ENCODE data around the gene BTBD16.

BTBD16 gene

DNA sequence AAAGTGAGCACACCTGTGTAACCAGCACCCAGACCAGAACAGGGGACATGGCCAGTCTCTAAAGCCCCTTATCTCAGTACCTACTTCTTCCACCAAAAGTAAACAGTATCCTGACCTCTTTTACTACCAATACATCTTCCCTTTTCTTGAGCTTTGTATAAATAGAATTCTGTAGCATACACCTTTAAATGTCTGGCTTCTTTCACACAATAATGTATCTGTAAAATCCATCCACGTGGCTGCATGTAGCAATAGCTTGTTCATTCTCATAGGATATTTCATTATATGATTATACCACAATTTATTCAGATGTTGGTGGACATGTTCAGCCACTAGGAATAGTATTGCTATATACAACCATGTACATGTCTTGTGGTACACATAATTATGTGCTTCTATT lies 40.6 kb downstream of the BTBD16 start:
- no peak for DNase-seq (ENCODE audit: low read depth)

GRCh38 chr10:122316224-122316884 lies 45.3 kb downstream of the BTBD16 start:
- no peak for DNase-seq (ENCODE audit: low read depth)

- DNase-seq (ENCODE audit: low read depth) = no peak
Measured at GRCh38 chr10:122321960-122322359, 50.9 kb downstream of the BTBD16 start.

GRCh38 chr10:122323189-122323588 lies 52.1 kb downstream of the BTBD16 start:
- DNase-seq (ENCODE audit: low read depth) = no peak

- no peak for DNase-seq (ENCODE audit: low read depth)
Measured at GRCh38 chr10:122323941-122324675, 53.0 kb downstream of the BTBD16 start.

DNA sequence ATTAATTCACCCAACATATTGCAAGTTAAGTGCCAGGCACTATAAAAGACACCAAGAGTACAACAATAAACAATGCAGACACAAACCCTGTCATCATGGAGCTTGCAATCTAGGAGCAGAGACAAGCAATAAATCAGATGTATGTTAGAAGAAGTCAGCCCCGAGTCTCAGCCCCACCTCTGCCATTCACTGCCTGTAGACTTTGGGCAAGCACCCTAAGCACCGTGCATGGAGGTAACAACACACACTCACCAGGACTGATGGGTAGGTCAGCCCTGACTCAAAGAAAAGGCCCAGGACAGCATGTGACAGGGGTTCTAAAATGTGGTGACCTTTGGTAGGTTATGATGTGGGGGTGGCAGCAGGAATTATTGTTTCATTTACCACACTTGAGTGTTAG lies 54.1 kb downstream of the BTBD16 start:
- DNase-seq (ENCODE audit: low read depth) = no peak

DNA sequence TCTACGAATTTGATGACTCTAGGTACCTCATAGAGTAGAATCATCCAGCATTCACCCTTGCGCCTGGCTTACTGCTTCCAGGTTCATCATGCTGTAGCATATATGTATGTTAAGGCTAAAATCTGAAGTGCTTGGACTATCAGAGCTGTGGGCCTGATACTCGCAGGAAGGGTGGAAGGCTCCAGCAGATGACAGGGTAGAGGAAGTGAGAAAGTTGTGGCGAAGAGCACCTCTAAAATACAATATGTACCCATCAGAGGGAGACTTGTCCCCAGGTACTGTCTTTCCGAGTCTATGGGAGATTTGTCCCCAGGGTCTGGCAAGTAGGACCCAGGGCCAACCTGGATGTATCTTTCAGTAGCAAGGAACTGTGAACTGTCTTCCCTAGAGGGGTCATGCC lies 55.3 kb downstream of the BTBD16 start:
- DNase-seq (ENCODE audit: low read depth) = no peak

GRCh38 chr10:122326806-122327205 lies 55.7 kb downstream of the BTBD16 start:
- no peak for DNase-seq (ENCODE audit: low read depth)

- DNase-seq (ENCODE audit: low read depth) = no peak
Measured at GRCh38 chr10:122327237-122328206, 56.4 kb downstream of the BTBD16 start.

- DNase-seq (ENCODE audit: low read depth) = no peak
Measured at GRCh38 chr10:122328676-122329075, 57.6 kb downstream of the BTBD16 start.

- no peak for DNase-seq (ENCODE audit: low read depth)
Measured at GRCh38 chr10:122329416-122329815, 58.3 kb downstream of the BTBD16 start.

DNA sequence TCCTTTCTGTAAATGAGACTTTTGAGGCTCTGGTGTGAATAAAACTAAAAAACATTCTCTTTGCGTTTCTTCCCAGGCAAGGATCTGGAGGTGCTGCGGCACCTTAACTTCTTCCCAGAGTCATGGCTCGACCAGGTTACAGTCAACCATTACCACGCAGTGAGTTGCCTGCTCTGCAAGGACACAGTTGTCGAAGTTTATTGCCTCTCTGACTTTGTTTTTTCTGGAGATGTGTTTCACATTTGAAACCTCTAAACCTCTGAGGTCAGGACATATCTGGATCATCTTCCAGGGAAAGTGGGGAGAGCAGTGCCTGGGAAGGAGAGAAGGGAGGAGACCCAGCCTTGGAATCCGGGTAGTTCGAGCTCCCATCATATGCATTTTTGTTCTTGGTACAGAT lies 60.0 kb downstream of the BTBD16 start:
- no peak for DNase-seq (ENCODE audit: low read depth)

GRCh38 chr10:122331615-122332446 lies 60.7 kb downstream of the BTBD16 start:
- no peak for DNase-seq (ENCODE audit: low read depth)

- no peak for DNase-seq (ENCODE audit: low read depth)
Measured at GRCh38 chr10:122333037-122333436, 61.9 kb downstream of the BTBD16 start.

DNA sequence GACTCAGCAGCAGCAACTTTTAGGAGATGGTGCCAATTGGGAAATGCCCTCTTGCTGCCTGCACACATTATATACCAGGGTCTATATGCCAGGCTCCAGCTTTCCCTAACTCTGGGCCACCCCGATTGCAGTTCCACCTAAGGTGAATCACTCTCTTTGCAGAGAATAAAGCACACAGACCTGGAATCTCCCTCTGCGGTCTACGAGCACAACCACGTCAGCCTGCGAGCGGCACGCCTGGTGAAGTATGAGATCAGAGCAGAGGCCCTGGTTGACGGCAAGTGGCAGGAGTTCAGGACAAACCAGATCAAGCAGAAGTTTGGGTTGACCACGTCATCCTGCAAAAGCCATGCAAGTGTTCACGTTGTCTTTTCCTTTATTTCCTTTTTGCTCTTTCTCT lies 65.2 kb downstream of the BTBD16 start:
- DNase-seq (ENCODE audit: low read depth) = no peak

- DNase-seq (ENCODE audit: low read depth) = no peak
Measured at GRCh38 chr10:122336961-122337360, 65.9 kb downstream of the BTBD16 start.

DNA sequence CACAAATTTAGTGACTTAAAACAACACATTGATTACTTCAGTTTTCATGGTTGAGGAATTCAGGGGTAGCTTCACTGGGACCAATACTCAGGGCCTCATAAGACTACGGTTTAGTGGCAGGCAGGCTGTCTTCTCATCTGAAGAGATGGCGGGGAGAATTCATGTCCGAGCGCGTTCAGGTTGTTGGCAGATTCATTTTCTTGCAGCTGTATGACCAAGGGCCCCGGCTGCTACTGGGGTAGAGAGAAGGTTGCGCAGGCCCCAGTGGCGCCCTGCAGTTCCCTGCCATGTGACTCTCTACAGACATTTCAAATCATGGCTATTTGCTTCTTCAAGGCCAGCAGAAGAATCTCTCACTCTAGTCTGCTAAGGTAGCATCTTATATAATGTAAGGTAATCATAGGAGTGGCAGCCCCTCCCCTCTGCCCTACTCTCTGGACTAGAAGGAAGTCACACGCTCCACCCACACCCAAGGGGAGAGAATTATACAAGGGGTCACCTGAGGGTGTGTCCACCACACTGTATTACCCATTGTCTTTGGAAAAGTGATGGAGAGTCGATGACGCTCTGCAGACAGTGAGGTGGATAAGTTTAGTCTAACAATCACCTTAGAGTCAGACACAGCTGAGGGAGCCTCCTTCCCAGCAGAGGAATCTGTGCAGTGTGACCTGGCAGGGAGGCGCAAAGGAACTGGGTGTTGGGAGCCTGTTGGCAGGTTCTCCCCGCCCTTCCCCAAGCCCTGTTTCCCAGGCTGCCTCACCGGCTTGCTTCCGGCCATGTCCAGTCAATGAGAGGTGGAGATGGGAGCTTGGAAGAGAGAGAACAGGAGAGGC lies 67.7 kb downstream of the BTBD16 start:
- DNase-seq (ENCODE audit: low read depth) = no peak

- no peak for DNase-seq (ENCODE audit: low read depth)
Measured at GRCh38 chr10:122341141-122341810, 70.2 kb downstream of the BTBD16 start.

- no peak for DNase-seq (ENCODE audit: low read depth)
Measured at GRCh38 chr10:122342293-122343134, 71.4 kb downstream of the BTBD16 start.

Measured in HS-5 (cell line).